ENCODE data around the gene RAPGEF1.

RAPGEF1 gene

GRCh38 chr9:131582466-131583336 lies 157.2 kb downstream of the RAPGEF1 start:
- DNase-seq = no peak

GRCh38 chr9:131582056-131582455 lies 157.8 kb downstream of the RAPGEF1 start:
- no peak for DNase-seq

GRCh38 chr9:131580358-131580757 lies 159.5 kb downstream of the RAPGEF1 start:
- DNase-seq = no peak

- no peak for DNase-seq
Measured at GRCh38 chr9:131579789-131580211, 160.1 kb downstream of the RAPGEF1 start.

GRCh38 chr9:131578731-131579504 lies 161.0 kb downstream of the RAPGEF1 start:
- peak; percentile 36 to 40 for DNase-seq

- no peak for DNase-seq
Measured at GRCh38 chr9:131578021-131578420, 161.9 kb downstream of the RAPGEF1 start.

GRCh38 chr9:131577005-131578000 lies 162.6 kb downstream of the RAPGEF1 start:
- no peak for DNase-seq

GRCh38 chr9:131575946-131576853 lies 163.7 kb downstream of the RAPGEF1 start:
- no peak for DNase-seq

- DNase-seq = no peak
Measured at GRCh38 chr9:131574730-131575640, 164.9 kb downstream of the RAPGEF1 start.

- no peak for DNase-seq
Measured at GRCh38 chr9:131567910-131568309, 172.0 kb downstream of the RAPGEF1 start.

- DNase-seq = no peak
Measured at GRCh38 chr9:131566158-131566557, 173.7 kb downstream of the RAPGEF1 start.

GRCh38 chr9:131565369-131565768 lies 174.5 kb downstream of the RAPGEF1 start:
- DNase-seq = no peak

- DNase-seq = no peak
Measured at GRCh38 chr9:131562032-131562959, 177.6 kb downstream of the RAPGEF1 start.

GRCh38 chr9:131559421-131560000 lies 180.4 kb downstream of the RAPGEF1 start:
- DNase-seq = no peak

- DNase-seq = no peak
Measured at GRCh38 chr9:131557855-131558548, 181.9 kb downstream of the RAPGEF1 start.

- DNase-seq = no peak
Measured at GRCh38 chr9:131555841-131556673, 183.8 kb downstream of the RAPGEF1 start.

- DNase-seq = no peak
Measured at GRCh38 chr9:131554843-131555351, 185.0 kb downstream of the RAPGEF1 start.

Measured in stimulated activated CD4-positive, alpha-beta T cell treated with anti-CD3 and anti-CD28 coated beads, Interleukin-2, amount 100 ng/mL, for 24 hours (primary cell).